HG03135 (cell line): ENCODE data around the gene TACSTD2.
"Not testable (repeated sequence)": the region's sequence is repeated elsewhere in the genome, so short reads cannot be mapped to it uniquely, and the experiment has no call there.

Experiments
- ATAC-seq: cut with Tn5 transposase; IDR thresholded peaks from one replicate; pipeline ENCODE4 v1.9.1; 2021; ENCODE audit warnings: mild to moderate bottlenecking, moderate library complexity; ENCODE audit not compliant: unreplicated experiment

TACSTD2 gene, protein sequence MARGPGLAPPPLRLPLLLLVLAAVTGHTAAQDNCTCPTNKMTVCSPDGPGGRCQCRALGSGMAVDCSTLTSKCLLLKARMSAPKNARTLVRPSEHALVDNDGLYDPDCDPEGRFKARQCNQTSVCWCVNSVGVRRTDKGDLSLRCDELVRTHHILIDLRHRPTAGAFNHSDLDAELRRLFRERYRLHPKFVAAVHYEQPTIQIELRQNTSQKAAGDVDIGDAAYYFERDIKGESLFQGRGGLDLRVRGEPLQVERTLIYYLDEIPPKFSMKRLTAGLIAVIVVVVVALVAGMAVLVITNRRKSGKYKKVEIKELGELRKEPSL

DNA sequence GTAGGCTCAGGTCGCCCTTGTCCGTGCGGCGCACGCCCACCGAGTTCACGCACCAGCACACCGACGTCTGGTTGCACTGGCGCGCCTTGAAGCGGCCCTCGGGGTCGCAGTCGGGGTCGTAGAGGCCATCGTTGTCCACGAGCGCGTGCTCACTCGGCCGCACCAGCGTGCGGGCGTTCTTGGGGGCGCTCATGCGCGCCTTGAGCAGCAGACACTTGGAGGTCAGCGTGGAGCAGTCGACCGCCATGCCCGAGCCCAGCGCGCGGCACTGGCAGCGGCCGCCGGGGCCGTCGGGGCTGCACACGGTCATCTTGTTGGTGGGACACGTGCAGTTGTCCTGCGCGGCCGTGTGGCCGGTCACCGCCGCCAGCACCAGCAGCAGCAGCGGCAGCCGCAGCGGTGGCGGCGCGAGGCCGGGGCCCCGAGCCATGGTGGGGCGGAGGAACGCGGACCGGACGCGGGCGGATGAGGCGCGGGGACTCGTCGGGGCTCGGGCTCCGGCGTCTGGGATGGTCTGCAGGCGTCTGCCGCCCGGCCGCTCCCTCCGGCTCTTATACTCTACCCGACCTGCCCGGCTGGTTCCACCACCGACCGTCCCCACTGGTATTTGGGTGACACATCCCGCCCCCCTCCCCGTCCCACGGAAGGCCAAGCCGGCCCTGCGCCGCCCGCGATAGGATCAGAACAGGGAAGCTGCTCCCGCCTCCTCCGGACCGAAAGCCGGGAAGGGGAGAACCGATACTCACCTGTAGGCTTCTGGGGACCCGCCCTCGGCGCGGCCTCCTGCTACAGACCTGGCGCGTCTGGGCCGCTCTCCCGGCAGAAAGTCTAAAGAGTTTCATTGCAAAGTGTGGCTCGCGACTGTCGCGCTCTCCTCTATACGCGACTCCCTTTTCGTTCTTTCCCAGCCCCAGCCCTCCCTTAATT, at the start of gene TACSTD2:
TACSTD2 (minus strand) TSS at position 526 of the 927 bp plus-strand sequence; CDS start at position 430, 96 bp downstream.
- ATAC-seq: no peak

DNA sequence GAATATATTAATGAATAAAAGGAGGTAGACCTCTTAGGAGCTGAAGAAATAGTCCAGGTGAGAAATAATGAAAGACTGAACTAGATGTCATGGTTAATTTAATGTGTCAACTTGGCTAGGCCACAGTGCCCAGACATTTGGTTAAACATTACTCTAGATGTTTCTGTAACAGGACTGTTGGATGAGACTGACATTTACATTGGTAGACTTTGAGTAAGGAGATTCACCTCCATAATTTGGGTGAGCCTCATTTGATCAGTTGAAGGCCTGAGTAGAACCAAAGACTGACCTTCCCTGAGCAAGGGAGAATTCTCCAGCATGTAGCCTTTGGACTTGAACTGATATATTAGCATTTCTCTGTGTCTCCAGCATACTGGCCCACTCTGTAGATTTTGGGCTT, 49.2 kb upstream of the TACSTD2 start:
- ATAC-seq: no peak

DNA sequence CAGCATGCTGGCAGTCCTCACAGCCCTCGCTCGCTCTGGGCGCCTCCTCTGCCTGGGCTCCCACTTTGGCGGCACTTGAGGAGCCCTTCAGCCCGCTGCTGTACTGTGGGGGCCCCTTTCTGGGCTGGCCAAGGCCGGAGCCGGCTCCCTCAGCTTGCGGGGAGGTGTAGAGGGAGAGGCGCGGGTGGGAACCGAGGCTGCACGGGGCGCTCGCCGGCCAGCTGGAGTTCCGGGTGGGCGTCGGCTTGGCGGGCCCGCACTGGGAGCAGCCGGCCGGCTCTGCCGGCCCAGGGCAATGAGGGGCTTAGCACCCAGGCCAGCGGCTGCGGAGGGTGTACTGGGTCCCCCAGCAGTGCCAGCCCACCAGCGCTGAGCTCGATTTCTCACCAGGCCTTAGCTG, 46.2 kb upstream of the TACSTD2 start:
- not testable (repeated sequence) for ATAC-seq

DNA sequence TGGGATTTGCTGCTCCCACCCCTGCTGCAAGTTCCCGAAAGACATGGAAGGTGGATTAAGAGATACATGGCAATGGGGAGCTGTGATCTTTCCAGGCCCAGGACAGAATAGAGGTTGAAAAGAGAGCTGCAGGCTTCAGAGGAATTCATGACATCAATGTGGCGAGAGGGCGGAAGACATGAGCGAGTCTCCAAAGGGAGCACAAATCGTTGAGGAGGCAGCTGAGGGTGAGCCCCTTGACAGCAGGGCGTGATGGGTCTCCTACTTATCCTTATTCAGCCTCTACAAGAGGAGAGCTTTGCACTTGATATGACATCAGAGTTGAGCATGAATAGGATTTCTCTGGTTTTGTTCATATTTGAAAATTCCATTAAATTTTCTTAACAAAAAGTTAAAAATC, 45.5 kb upstream of the TACSTD2 start:
- ATAC-seq: no peak

DNA sequence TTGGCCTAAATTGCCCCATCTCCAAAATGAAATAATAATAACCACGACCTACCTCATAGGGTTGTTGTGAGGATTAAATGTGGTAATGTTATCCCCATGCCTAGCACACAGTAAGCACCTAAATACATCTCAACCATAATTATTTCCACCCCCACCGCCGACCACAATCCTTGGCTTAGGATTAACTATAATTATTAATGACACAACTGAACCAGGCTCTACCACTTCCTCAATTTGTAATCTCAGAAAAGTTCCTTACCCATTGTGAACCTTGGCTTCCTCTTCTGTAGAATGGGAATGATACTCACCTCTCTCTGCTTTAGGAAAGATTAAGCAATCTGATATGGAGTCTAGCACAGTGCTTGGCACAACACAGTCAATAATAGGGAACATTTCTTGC, 44.3 kb upstream of the TACSTD2 start:
- ATAC-seq: no peak

DNA sequence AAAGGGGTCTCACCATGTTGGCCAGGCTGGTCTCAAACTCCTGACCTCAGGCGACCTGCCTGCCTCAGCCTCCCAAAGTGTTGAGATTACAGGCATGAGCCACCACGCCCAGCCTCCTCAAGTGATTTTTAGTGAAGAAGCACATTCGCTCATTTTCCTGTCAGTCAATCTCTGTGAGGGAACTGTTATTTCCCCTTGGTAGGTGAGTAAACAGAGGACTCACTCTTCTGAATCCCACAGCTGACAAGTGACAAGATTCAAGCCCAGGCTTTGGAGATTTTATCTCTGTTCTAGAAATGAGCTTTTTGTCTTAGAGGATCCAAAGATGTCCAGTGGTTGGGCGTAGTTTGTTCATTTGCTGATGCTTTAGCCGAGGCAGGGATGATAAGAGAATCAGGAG, 43.9 kb upstream of the TACSTD2 start:
- ATAC-seq: no peak

DNA sequence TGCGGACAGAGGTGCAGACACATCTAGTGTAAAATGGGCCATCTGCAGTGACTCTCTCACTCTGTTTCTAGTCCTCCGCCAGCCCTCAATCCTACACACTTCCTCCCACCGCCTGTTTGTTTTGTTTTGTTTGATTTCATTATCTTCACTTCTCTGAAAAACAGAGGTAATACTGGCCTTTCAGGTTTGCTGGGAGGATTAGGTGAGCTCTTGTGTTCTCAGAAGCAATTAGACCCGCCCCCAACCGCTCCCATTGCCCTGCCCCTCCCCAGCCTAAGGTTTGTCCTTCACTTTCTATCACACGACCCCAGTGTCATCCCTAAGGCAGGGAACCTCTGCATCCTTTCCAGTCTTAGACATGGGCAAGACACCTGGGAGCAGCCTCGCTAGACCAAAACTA, 43.2 kb upstream of the TACSTD2 start:
- ATAC-seq: no peak

DNA sequence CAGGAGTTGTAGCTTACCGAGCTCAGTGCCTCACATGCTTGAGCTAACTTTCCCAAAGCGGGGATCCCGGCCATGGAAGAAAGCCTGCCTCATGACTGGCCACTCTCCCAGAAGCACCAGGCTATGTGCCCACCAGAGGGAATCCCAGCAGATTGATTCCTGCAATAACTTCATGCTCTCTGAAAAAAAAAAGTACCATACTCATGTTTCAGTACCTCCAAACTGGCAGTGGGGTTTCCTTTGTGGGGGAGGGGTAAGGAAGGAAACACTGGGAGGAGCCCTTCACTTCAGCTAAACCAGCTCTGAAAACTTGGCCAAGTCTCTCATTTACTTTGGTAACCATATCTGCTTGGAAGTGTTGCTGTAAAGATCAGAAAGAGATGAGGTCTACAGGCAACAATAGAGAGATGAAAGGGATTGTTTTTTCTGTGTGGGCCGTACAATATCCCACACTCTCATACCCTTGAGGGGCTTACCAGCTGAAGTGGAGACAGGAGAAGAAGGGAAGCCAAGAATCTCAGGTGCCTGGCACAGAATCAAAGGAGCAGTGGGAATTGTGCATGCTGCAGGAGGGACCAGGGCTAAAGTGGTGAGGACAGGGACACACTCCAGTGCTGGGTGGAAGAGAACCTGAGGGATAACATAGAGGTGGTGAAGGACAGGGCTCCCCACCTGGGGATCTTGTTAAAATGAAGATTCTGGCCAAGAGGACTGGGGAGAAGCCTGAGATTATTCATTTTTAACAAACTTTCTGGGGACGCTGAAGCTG, 42.4 kb upstream of the TACSTD2 start:
- ATAC-seq: no peak

DNA sequence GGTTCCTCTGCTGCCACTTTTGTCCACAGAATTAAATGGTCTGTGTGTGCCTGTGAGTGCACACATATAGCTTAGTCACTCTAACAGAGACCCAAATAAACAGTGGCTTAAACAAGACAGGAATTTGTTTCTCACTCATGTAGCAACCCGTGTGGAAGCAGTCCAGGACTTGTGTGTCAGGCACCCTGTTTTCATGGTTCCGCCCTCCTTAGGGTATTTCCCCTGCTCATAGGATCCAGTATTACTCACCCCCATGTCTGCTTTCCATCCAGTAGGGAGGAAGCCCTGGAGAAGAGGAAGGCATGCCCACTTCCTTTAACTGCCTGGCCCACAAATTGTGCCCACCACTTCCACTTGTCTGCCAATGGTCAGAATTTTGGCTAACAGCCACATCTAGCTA, 41.3 kb upstream of the TACSTD2 start:
- ATAC-seq: no peak

DNA sequence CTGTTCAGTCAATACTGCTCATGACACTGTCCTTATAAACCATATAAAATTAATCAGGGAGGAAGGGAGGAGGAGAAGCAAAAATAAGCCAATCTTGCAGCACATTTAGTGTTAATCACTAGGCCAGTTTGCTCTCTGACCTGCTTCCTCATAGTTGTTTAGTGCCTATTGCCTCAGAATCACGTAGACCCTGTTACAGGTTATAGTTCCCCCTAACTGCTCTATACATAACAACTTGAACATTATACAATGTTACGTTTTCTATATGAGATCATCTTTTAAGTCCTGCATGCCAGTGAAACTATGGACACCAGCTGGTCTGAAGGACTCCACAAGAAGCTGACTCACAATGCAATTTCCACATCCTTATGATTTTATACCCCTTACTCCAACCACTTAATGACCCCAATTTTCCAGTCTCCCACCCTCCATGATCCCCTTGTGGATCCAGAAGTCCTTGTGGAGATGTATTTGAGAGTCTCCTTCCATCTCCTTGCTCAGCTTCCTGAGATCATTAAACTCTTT, 34.9 kb upstream of the TACSTD2 start:
- ATAC-seq: no peak

DNA sequence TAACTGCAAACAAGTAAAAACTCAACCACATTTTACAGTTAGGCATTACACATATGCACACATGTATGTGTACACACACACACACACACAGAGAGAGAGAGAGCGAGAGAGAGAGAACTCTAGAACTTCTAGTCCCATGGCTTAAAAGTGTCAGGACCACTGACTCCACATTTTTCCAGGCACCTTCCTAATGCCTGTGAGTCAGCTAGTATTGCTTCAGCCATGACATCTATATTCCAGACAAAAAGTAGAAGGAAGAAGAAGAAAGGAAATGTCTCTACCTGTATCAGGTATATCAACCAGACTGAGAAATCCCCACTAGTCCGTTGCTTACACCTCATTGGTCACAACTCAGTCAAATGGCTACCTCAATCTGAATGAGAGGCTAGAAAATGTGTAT, 31.9 kb upstream of the TACSTD2 start:
- no peak for ATAC-seq

DNA sequence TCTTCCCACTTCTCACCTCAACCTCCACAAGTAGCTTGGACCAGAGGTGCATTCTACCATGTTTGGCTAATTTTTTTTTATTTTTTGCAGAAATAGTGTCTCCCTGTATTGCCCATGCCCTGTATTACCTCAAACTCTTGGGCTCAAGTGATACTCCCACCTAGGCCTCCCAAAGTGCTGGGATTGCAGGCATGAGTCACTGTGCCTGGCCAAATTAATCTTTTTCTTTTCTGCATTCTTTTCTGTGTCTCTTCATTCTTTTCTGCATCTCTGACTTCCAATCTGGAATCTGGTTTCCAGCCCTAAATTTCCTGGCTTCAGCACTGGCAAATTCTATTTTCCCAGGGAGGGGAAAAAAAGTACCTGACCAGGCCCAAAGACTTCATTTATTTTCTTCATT, 31.2 kb upstream of the TACSTD2 start:
- no peak for ATAC-seq

DNA sequence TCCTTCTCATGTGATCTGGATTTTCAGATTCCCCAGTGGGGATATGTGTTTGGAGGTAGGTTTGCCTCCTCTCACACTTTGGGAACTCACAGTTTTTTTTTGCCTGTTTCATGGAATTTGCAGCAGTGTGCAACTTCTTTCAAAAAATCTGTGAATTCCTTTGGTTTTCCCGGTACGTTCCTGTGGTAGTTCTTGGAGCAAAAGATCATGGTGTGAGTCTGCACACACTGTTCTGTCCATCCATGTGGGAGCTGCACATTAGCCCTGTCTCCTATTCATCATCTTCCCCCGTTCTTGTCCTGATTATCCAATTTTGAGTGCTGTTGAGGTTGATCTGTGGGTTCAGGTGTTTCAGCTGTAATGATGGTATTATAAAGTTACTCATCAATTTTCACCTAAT, 30.3 kb upstream of the TACSTD2 start:
- no peak for ATAC-seq

DNA sequence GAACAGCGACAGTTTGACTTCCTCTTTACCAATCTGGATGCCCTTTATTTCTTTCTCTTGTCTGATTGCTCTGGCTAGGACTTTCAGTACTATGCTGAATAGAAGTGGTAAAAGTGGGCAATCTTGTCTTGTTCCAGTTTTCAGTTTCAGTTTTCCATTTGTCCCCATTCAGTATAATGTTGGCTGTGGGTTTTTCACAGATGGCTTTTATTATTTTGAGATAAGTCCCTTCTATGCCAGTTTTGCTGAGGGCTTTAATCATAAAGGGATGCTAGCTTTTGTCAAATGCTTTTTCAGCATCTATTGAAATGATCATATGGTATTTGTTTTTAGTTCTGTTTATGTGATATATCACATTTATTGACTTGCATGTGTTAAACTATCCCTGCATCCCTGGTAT, 24.9 kb upstream of the TACSTD2 start:
- ATAC-seq: not testable (repeated sequence)

DNA sequence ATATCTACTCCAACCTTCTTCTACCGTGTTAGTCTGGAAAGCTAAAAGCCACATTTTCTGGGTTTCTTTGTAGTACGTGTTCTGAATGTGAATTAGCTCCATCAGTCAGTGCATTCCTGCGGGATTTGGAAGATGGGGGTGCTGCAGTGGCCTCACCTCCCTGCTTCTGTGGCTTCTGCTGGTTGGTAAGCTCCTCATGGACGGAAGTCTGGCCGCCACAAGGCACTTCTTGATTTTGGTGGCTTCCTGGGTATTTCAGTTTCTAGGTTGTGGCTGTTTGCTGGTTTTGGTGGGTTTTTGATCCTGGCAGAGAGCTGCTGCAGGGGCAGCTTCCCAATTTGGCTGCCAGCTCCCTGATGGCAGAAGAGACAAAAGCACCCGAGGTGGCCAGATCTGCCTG, 20.9 kb upstream of the TACSTD2 start:
- no peak for ATAC-seq

DNA sequence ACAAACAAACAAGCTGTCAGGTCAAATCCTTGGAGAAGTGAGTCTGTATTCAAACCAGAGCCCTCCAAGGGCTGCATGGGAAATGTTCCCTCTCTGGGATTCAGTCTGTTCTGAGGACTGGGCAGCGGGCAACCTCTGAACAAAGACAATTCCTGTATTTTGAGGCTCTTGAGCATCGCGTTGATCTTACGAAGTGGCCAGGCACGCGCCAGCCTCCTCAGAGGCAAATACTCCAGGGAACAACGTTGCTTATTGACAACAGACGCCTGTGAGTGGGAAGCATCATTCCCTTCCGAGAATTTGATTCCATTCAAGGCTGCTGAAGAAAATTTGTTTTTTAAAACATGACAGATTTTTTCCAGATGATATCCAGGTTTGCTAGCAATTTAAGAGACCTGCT, 20.0 kb upstream of the TACSTD2 start:
- ATAC-seq: no peak

DNA sequence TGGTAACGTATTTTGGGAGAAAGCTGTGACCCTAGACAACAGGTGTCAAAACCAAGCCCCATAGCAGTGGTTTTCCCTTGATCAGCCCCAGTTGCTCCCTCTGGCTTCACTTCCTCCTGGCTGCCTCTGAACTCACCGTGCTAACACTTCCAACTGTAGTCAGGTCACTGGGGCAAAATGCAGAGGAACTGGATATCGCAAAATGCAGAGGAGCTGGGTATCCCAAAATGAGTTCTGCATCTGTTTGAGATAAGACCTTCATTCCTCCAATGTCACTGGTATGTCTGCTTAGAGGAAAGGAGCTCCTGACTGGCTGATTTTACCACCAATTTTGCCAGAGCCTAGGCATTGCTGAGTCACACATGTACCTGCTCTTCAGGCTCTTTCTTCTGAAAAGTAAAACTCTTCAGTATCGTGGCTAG, 19.6 kb upstream of the TACSTD2 start:
- no peak for ATAC-seq

DNA sequence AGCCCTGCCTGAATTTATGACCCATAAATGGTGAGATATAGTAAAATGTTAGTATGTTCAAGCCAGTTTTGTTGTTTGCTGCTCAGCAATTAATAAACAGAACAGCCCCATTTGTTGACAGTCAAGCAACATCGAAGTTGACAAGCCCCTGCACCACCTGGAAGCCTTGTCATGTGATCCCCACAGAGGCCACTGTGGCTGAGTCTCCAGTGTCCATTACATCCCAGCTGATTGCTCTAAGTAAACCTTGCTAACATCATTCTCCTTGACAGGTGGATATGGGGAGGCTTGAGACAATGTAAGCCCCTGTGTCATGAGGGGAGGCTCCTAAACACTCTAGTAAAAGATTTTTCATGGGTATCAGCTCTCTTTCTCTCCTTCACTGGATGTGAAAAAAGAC, 17.5 kb upstream of the TACSTD2 start:
- no peak for ATAC-seq

DNA sequence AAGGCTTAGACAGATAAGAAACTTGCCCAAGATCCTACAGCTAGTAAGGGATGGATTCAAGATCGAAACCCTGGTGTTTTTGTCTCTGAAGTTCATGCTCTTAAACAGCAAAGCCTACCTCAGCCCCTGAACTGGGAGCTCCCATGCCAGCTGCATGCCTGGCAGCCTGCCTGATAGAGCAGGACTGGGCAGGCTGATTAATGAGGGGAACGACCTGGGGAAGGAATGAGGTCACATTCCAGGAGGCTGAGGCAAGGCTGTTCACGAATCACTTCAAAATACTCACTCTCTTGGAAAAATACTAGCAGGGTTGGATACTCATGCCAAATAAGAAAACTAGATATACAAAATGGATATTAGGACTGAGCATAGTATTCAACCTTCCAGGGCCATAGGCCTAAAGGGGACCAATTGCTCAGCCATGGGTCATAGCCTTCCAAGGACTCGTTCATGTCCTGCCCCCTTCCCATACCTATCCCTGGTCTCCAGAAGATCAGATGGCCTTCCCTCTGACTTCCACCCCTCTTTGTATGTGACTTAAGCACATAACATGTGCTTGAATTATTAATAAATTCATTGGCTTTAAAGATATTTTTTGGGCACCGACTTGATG, 15.6 kb upstream of the TACSTD2 start:
- ATAC-seq: no peak

DNA sequence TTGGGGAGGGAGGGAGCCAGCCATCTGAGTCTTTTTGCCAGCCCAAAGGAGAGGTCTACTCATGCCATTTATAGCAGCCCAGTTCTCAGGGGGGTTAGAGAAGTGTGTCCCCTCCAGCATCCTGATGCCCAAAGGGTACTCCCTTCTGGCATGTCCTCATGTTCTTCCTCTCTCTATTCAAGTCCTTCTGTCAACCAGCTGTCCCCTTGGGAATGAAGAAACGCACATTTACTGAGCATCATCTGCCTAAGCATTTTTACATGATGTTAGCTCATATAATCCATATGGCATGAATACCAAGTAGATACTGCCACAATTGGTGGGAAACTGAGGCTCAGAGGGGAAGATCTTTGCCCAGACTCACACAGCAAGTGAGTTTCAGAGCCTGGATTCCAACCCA, 14.8 kb upstream of the TACSTD2 start:
- ATAC-seq: no peak

DNA sequence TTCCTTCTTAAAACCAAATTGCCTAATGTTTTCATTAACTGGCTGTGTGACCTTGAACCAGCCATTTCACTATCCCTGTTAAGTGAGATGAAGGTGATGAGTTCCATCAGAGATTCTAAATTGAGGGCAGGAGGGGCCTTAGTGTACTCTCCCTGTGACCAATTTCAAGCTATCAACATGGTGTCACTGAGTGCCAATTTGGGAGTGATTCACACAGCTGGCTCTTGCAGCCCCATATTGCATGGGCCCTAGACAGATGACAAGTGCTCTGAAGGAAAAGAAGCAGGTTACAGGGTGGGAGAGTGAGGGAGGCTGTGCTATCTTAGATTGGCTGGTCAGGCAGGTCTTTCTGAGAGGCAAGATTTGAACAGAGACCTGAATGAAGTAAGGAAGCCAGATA, 13.0 kb upstream of the TACSTD2 start:
- no peak for ATAC-seq
